ENCODE data around the gene MB21D2.
A peak's percentile ranks its signal among the peaks of the same experiment; 100 is the strongest.
"Not testable (repeated sequence)": the region's sequence is repeated elsewhere in the genome, so short reads cannot be mapped to it uniquely, and the experiment has no call there.

MB21D2 gene

GRCh38 chr3:192858849-192859585, 58.6 kb downstream of the MB21D2 start:
- DNase-seq, result no peak

GRCh38 chr3:192857260-192857661, 60.4 kb downstream of the MB21D2 start:
- DNase-seq, result no peak

GRCh38 chr3:192855434-192855833, 62.2 kb downstream of the MB21D2 start:
- DNase-seq, result no peak

- peak; percentile 91 for DNase-seq
These were observed 65.8 kb downstream of the MB21D2 start for GRCh38 chr3:192851821-192852372.

- peak; percentile 79 for DNase-seq
These were observed 67.1 kb downstream of the MB21D2 start for GRCh38 chr3:192850451-192850981.

- not testable (repeated sequence) for DNase-seq
These were observed 67.8 kb downstream of the MB21D2 start for GRCh38 chr3:192849821-192850220.

- peak; percentile 43 for DNase-seq
These were observed 69.1 kb downstream of the MB21D2 start for GRCh38 chr3:192848371-192849233.

- DNase-seq, result peak; percentile 72
These were observed 69.7 kb downstream of the MB21D2 start for GRCh38 chr3:192847941-192848340.

- no peak for DNase-seq
These were observed 72.2 kb downstream of the MB21D2 start for GRCh38 chr3:192845526-192845855.

- peak; percentile 72 for DNase-seq
These were observed 72.7 kb downstream of the MB21D2 start for GRCh38 chr3:192844836-192845525.

GRCh38 chr3:192844486-192844765, 73.2 kb downstream of the MB21D2 start:
- no peak for DNase-seq

GRCh38 chr3:192843723-192844485, 73.8 kb downstream of the MB21D2 start:
- no peak for DNase-seq

- DNase-seq, result no peak
These were observed 74.5 kb downstream of the MB21D2 start for GRCh38 chr3:192843119-192843518.

GRCh38 chr3:192842711-192843110, 74.9 kb downstream of the MB21D2 start:
- no peak for DNase-seq

GRCh38 chr3:192842138-192842537, 75.5 kb downstream of the MB21D2 start:
- no peak for DNase-seq

GRCh38 chr3:192841428-192841827, 76.2 kb downstream of the MB21D2 start:
- DNase-seq, result no peak

- DNase-seq, result no peak
These were observed 77.4 kb downstream of the MB21D2 start for GRCh38 chr3:192840143-192840836.

- DNase-seq, result peak; percentile 76
These were observed 81.5 kb downstream of the MB21D2 start for GRCh38 chr3:192835818-192836815.

- DNase-seq, result no peak
These were observed 83.2 kb downstream of the MB21D2 start for GRCh38 chr3:192834428-192834827.

- peak; percentile 80 for DNase-seq
These were observed 84.3 kb downstream of the MB21D2 start for GRCh38 chr3:192833177-192833890.
